ENCODE data around the gene CEP128.

DNA sequence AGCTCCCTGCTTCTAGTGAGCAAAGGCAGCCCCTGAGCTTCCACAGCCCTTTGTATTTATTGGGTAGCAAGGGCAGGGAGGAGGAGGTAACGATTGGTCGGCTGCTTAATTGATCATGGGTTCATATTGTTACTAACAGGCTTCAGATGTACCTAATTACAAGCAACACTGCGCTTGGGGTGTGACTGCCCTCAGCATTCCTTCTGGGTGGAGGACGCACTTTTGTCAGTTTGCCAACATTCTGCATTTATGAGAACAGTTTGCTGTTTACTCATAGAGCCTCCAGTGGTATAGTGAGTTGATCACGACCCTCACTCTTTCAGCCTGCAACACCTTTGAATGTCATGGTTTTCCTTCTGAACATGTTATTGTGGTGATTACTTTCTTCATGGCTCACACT, 23.5 kb upstream of the CEP128 start:
- TF ChIP-seq POLR2A (IDR thresholded peaks at IDR 0.05; ENCODE audit: low read length) (no peak), GATA1 (IDR thresholded peaks at IDR 0.05; ENCODE audit: low read depth, low read length) (no peak)

Measured in erythroblast (primary cell).